Femur (tissue), 1 donor: Measurements from ENCODE around the gene NOS3.
"Not testable (repeated sequence)": the region's sequence is repeated elsewhere in the genome, so short reads cannot be mapped to it uniquely, and the experiment has no call there.

ENCODE experiments used
- DNase-seq: peaks from one replicate; pipeline ENCODE4 v3.0.0-alpha.2; 2017

Gene NOS3

DNA sequence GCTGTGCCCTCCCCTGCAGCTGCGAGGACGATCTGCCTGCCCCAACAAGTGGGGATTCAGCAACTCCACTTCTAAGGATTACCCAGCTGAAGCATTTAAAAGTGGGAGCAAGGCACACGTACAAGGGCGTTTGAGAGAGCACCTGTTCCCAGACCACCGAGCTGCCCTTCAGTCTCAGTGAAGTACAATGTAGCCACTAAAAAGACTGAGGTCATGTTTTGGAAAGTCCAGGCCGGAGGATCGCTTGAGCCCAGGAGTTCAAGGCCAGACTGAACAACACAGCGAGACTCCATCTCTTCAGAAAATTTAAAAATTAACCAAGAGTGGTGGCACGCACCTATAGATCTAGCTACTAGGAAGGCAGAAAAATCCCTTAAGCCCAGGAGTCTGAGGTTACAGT lies 14.7 kb downstream of the NOS3 start:
- no peak for DNase-seq

- DNase-seq: peak; percentile 16
Measured at GRCh38 chr7:151006590-151007300, 15.9 kb downstream of the NOS3 start.

DNA sequence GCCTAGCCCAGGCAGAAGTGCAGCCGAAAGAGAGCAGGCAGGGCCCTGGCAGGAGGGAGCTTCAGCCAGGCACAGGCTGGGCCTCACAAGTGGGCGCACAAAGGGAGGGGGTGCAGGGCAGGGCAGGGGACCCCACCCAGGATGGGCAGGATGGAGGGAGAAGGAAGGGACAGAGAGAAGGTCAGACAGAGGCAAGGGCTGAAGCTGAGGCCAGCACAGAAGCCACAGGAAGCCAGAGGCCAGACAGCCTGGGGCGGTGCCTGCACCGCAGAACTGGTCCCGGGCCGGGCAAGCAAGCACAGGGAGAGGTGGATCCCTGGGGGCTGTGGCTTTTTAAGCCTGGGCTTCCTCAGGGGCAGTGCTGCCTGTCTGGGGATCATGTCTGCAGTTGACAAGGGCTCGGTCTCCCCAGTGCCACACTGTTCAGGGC lies 16.7 kb downstream of the NOS3 start:
- DNase-seq: peak; percentile 74

DNA sequence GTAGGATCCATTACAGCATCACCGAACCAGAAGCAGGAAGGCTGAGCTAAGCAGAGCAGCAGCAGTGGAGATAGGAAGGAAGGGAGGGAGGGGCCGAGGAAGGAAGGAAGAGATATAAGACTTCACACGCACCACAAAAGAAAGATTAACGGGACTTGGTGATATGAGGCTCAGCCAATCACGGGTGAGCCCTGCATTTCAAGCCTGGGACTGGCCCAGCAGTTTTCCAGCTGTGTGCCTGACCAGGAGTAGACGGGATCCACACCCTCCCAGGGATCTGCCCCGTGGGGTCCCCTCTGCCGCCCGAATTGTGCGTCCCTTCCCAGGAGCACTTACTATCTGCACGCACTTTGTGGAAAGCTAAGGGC lies 17.3 kb downstream of the NOS3 start:
- DNase-seq: peak; percentile 25

DNA sequence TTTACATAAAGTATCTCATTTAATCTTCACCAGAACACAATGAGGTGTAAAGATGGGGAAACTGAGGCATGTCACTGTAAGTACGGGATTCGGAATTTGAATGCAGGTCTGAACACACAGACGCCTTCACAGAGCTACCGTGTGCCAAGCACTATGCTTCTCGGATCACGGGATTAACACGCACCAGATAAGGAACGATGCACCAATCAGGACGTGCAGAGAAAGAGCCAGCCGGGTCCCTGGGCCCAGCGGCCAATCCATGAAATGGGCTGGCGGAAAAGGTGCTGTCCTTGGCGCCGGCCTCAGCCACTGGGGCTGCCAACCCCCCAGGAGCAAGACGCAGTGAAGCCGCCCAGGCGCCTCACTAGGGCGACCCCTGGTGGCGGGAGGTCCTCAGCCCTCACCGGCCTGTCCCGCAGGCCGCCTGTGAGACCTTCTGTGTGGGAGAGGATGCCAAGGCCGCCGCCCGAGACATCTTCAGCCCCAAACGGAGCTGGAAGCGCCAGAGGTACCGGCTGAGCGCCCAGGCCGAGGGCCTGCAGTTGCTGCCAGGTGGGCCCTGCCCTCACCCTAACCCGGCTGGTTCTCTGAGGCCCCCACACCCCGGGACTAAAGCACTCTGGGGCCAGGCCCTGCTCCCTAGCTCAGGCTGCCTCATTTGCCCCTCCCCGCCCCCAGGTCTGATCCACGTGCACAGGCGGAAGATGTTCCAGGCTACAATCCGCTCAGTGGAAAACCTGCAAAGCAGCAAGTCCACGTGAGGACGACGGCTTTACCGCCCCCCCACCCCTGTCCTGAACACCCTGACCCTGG lies 17.9 kb downstream of the NOS3 start:
- DNase-seq: peak; percentile 61

DNA sequence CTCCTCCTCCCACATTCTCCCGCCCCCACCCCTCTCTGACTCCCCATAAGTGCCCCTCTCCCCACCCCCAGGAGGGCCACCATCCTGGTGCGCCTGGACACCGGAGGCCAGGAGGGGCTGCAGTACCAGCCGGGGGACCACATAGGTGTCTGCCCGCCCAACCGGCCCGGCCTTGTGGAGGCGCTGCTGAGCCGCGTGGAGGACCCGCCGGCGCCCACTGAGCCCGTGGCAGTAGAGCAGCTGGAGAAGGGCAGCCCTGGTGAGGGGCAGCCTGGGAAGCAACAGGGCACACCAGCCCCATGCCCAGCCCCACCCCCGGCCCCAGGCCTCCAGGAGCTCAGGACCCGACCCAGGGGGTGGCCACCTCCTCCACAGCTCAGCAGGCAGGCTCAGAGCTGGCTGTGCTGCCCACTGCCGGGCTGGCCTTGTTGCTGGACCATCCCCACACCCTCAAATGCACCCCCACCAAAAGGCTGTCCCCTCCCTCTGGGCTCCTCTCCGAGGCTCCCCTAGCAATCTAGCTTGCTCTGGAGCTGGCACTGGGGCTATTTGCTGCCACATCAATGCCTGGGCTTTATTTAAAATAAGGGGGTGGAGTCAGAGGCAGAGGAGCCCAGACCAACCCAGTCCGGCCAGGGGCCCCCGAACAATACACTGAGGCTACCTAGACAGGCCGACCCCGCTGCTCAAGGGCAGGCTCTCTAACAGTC lies 18.7 kb downstream of the NOS3 start:
- peak; percentile 67 for DNase-seq

DNA sequence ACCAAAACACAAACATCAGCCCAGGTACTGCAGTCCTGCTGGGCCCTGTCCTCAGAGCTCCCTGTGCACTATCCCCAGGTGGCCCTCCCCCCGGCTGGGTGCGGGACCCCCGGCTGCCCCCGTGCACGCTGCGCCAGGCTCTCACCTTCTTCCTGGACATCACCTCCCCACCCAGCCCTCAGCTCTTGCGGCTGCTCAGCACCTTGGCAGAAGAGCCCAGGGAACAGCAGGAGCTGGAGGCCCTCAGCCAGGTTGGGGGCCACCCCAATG lies 19.2 kb downstream of the NOS3 start:
- peak; percentile 14 for DNase-seq

DNA sequence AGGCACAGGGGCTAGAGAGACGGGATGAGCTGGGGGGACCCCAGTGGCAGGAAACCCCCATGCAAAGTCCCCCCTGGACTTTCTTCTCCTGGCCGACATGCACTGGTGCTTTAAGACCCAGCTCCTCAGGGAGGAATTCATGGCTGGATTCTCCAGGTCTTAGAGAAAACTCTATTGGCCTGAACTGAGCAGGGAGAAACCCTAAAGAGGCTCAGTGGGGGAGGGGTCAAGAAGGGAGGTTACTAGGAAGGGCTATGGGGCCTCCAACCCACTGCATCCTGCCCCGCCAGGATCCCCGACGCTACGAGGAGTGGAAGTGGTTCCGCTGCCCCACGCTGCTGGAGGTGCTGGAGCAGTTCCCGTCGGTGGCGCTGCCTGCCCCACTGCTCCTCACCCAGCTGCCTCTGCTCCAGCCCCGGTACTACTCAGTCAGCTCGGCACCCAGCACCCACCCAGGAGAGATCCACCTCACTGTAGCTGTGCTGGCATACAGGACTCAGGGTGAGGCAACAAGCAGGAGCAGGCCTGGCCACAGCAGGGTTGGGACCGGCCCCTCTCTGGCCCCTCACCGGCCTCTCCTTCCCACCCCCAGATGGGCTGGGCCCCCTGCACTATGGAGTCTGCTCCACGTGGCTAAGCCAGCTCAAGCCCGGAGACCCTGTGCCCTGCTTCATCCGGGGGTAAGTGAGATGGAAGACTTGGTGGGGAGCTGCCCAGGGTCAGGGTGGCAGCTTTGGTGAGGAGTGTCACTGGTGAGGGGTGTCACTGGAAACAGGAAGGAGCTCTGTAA lies 19.7 kb downstream of the NOS3 start:
- DNase-seq: peak; percentile 51

DNA sequence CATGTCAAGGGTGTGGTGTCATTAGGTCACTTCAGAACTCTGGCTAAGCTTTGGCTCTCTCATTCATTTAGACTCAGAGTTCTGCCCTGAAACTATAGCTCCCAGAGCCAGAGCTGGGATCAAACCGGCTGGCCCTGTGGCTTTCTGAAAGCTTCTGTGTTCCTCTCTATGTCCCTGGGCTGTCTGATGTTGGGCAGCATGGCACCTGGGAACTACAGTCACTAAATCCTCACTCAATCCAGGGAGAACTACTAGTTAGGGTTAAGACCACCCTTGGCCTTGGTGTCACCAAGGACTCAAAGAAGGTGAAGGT lies 20.2 kb downstream of the NOS3 start:
- DNase-seq: no peak

GRCh38 chr7:151011616-151012015 lies 20.8 kb downstream of the NOS3 start:
- DNase-seq: not testable (repeated sequence)

- DNase-seq: no peak
Measured at GRCh38 chr7:151012031-151012692, 21.3 kb downstream of the NOS3 start.

DNA sequence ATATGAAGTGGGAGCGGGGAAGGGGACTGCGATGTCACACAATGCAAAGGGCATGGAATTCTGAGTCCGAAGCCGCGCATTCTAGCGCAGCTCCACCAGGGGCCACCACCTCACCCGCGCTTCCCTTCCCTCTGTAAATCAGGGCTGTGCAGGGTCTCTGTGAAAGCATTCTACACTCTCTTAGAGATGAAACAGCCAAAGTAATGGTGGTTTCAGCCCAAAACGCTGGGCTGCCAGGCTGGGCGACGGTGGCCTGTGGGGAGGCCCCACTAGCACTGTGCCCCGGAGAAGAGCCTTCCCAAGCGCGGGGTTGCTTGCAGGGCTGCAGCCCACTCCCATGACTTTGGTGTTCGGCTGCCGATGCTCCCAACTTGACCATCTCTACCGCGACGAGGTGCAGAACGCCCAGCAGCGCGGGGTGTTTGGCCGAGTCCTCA lies 22.1 kb downstream of the NOS3 start:
- peak; percentile 63 for DNase-seq

GRCh38 chr7:151013356-151013732 lies 22.5 kb downstream of the NOS3 start:
- no peak for DNase-seq

DNA sequence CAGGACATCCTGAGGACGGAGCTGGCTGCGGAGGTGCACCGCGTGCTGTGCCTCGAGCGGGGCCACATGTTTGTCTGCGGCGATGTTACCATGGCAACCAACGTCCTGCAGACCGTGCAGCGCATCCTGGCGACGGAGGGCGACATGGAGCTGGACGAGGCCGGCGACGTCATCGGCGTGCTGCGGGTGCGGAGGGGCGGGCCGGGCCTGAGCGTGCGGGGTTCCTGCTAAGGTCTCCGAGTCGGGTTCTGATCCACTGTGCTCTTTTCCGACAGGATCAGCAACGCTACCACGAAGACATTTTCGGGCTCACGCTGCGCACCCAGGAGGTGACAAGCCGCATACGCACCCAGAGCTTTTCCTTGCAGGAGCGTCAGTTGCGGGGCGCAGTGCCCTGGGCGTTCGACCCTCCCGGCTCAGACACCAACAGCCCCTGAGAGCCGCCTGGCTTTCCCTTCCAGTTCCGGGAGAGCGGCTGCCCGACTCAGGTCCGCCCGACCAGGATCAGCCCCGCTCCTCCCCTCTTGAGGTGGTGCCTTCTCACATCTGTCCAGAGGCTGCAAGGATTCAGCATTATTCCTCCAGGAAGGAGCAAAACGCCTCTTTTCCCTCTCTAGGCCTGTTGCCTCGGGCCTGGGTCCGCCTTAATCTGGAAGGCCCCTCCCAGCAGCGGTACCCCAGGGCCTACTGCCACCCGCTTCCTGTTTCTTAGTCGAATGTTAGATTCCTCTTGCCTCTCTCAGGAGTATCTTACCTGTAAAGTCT lies 23.1 kb downstream of the NOS3 start:
- DNase-seq: peak; percentile 89

GRCh38 chr7:151014950-151015349 lies 24.1 kb downstream of the NOS3 start:
- DNase-seq: no peak

DNA sequence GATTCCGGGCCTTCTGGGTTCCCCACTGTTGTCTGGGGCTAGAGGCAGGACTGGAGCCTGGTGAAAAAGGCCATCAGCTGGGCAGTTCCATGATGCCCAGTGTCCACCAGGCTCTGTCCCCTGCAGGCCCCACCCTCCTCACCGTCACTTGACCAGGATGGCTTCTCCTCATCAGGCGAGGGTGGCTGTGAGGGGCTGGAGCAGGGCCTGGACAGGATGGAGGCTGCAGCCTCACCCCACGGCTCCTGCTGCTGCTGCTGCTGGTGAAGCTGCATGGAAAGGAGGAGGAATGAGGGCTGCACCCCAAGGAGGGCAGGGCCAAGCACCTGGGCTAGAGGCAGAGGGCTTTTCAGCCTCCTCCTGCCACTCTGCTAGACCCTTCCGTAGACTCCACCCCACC lies 25.1 kb downstream of the NOS3 start:
- DNase-seq: no peak

DNA sequence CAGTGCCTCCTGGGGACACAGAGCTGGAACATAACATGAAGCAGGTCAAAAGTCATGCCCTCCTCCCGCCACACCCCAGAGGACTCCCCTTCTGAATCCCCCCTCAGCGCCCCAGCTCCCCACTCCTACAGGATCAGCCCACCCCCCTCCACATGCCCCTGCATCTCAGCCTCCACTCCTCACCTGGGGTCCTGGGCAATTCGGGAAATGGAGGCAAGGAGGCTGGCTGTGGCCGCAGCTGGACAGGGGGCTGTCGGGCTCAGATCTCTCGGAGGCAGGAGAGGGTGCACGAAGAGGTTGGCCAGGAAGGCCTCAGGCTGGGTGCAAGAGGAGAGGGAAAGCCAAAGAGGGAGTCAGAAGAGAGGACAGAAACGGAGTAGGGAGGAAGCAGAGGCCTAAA lies 25.7 kb downstream of the NOS3 start:
- DNase-seq: no peak

DNA sequence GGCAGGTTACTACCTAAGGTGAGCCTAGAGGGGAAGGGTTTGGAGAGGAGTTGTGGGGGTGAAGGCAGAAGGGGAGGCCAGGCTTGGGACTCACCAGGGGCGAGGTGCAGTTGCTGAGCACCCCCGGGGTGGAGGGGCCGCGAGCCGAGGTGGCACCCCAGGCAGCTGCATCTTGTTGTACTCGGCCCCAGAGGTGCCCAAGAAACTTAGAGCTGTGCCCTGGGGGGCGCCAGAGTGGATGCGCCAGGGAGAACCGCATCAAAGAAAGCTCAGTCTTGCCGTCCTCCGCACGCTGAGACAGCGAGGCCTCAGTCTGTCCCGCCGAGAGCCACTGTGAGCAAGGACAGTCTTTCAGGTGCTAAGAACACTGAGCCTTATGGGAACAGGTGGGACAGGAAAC lies 26.1 kb downstream of the NOS3 start:
- DNase-seq: no peak

- no peak for DNase-seq
Measured at GRCh38 chr7:151017370-151017952, 26.6 kb downstream of the NOS3 start.

DNA sequence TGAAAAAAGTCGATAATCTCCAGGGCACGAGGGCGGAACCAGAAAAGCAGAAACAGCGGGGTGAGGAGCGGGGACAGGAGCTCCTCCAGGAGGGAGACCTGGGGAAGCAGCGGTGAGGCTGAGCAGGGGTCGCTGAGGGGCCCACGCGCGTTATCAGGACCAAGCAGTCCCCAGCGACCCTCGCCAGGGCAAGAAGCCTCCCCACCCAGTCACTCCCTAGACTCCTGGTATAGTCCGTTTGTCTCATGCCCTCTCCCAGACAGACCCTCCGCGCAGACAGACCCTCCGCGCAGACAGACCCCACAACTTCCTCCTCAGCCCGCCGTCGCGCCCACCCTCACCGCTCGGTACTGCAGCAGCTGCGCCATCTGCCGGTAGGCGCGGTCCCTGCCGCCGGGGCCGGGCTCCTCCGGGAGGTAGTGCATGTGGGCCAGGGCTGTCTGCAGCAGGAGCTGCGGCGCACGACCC lies 27.2 kb downstream of the NOS3 start:
- peak; percentile 83 for DNase-seq

DNA sequence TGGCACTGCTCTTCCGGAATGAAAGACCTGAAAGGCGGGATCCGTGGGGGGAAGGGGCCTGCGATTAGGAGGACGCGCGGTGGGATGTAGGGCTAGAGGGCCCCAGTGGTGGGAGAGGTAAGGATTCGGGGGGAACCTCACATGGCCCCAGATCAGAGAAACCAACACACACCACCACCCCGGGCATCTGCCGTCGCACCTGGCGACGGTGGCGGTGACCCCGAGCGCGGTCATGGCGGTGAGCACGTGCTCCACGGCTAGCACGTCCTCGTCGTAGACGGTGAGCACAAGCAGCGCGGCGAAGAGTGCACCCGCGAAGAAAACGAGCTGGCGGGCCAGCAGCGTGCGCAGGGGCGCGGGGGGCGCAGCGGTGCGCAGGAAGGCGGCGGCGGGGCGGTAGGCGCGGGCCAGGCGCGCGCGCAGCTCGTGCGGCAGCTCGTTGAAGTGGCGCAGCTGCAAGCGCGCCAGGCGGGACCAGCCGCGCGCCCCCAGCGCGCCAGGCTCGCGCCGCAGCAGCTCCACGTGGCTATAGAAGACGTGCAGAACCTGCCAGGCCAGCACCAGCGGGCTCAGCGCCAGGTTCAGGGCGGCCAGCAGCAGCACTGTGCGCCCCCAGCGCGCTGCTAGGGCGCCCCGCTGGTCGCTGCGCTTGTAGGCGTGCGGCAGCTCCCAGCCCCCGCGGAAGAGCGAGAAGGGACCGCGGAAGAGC lies 27.8 kb downstream of the NOS3 start:
- peak; percentile 61 for DNase-seq
